HG02981 (cell line): ENCODE data around the gene DCUN1D3.
"Not testable (repeated sequence)": the region's sequence is repeated elsewhere in the genome, so short reads cannot be mapped to it uniquely, and the experiment has no call there.

ENCODE experiments used
- ATAC-seq: cut with Tn5 transposase; IDR thresholded peaks from one replicate; pipeline ENCODE4 v1.9.1; 2021; ENCODE audit warnings: mild to moderate bottlenecking, moderate library complexity; ENCODE audit not compliant: unreplicated experiment

Gene DCUN1D3

GRCh38 chr16:20866145-20866772, 33.9 kb downstream of the DCUN1D3 start:
- no peak for ATAC-seq

- ATAC-seq: peak; percentile 72
These were observed 34.6 kb downstream of the DCUN1D3 start for GRCh38 chr16:20865420-20866131.

- not testable (repeated sequence) for ATAC-seq
These were observed 35.8 kb downstream of the DCUN1D3 start for GRCh38 chr16:20864376-20864775.

GRCh38 chr16:20862162-20862960, 37.8 kb downstream of the DCUN1D3 start:
- ATAC-seq: no peak

GRCh38 chr16:20860995-20861394, 39.2 kb downstream of the DCUN1D3 start:
- not testable (repeated sequence) for ATAC-seq

- ATAC-seq: no peak
These were observed 39.8 kb downstream of the DCUN1D3 start for GRCh38 chr16:20860361-20860760.

- ATAC-seq: no peak
These were observed 40.5 kb downstream of the DCUN1D3 start for GRCh38 chr16:20859699-20860098.

- no peak for ATAC-seq
These were observed 40.9 kb downstream of the DCUN1D3 start for GRCh38 chr16:20859229-20859628.

GRCh38 chr16:20857281-20857680, 42.9 kb downstream of the DCUN1D3 start:
- no peak for ATAC-seq

- ATAC-seq: no peak
These were observed 45.2 kb downstream of the DCUN1D3 start for GRCh38 chr16:20854963-20855362.

- ATAC-seq: no peak
These were observed 46.1 kb downstream of the DCUN1D3 start for GRCh38 chr16:20853981-20854620.

- no peak for ATAC-seq
These were observed 47.0 kb downstream of the DCUN1D3 start for GRCh38 chr16:20853143-20853542.

- ATAC-seq: no peak
These were observed 48.6 kb downstream of the DCUN1D3 start for GRCh38 chr16:20851601-20852000.

GRCh38 chr16:20850981-20851380, 49.2 kb downstream of the DCUN1D3 start:
- no peak for ATAC-seq

- no peak for ATAC-seq
These were observed 50.4 kb downstream of the DCUN1D3 start for GRCh38 chr16:20849589-20850390.

GRCh38 chr16:20847550-20847949, 52.6 kb downstream of the DCUN1D3 start:
- no peak for ATAC-seq

- ATAC-seq: no peak
These were observed 53.6 kb downstream of the DCUN1D3 start for GRCh38 chr16:20846551-20846950.

GRCh38 chr16:20846030-20846429, 54.1 kb downstream of the DCUN1D3 start:
- no peak for ATAC-seq

GRCh38 chr16:20844588-20844987, 55.6 kb downstream of the DCUN1D3 start:
- ATAC-seq: no peak

- ATAC-seq: no peak
These were observed 56.1 kb downstream of the DCUN1D3 start for GRCh38 chr16:20844054-20844453.
